Mesenchymal stem cell (in vitro differentiated cells and primary cell): ENCODE measurements around the gene SH3D19.

ENCODE experiments used
- DNase-seq: peaks from one replicate; pipeline ENCODE4 v3.0.0-alpha.2; 2013
- H2AFZ ChIP-seq: one replicate; pipeline ENCODE4 v1.6.1; 2013; ENCODE audit warnings: low read depth, mild to moderate bottlenecking, control low read depth, inconsistent platforms, low read length, moderate library complexity
- H2AK5ac ChIP-seq: 2 replicates; pipeline ENCODE4 v1.6.1; 2013; ENCODE audit warnings: low read length, moderate library complexity, mild to moderate bottlenecking, inconsistent platforms; ENCODE audit not compliant: severe bottlenecking
- H2BK120ac ChIP-seq: one replicate; pipeline ENCODE4 v1.6.1; 2013; ENCODE audit warnings: low read depth, mild to moderate bottlenecking, inconsistent platforms, low read length, moderate library complexity
- H2BK12ac ChIP-seq, 2 experiments: one replicate each; pipeline ENCODE4 v1.6.1; 2013; ENCODE audit warnings: inconsistent platforms in 2 of 2, low read length in 2 of 2, mild to moderate bottlenecking in 2 of 2, moderate library complexity in 2 of 2, control low read depth in 1 of 2
- H2BK15ac ChIP-seq: one replicate; pipeline ENCODE4 v1.6.1; 2013; ENCODE audit warnings: mild to moderate bottlenecking, low read depth, inconsistent platforms; ENCODE audit not compliant: poor library complexity, severe bottlenecking
- H2BK5ac ChIP-seq: 2 replicates; pipeline ENCODE4 v1.6.1; 2013; ENCODE audit warnings: low read depth, mild to moderate bottlenecking, low read length, control low read depth, inconsistent platforms; ENCODE audit not compliant: poor library complexity, severe bottlenecking
- H3K14ac ChIP-seq, 2 experiments: one replicate each; pipeline ENCODE4 v1.6.1; 2013; ENCODE audit warnings: inconsistent platforms in 2 of 2, low read length in 2 of 2, control low read depth in 1 of 2, mild to moderate bottlenecking in 1 of 2, moderate library complexity in 1 of 2
- H3K18ac ChIP-seq, 2 experiments: one replicate each; pipeline ENCODE4 v1.6.1; 2013; ENCODE audit warnings: inconsistent platforms in 2 of 2, low read length in 2 of 2, control low read depth in 1 of 2, low read depth in 1 of 2, mild to moderate bottlenecking in 1 of 2
- H3K23ac ChIP-seq, 2 experiments: one replicate each; pipeline ENCODE4 v1.6.1; 2013; ENCODE audit warnings: inconsistent platforms in 2 of 2, low read length in 2 of 2, mild to moderate bottlenecking in 2 of 2, moderate library complexity in 2 of 2, control low read depth in 1 of 2
- H3K27ac ChIP-seq: 2 replicates; pipeline ENCODE4 v1.5.1; 2013; ENCODE audit warnings: mild to moderate bottlenecking, moderate library complexity, low read length, control low read depth, inconsistent platforms; ENCODE audit not compliant: poor library complexity, severe bottlenecking
- H3K27me3 ChIP-seq, 2 experiments: 2 replicates each; pipeline versions ENCODE4 v1.6.1 to v1.7.0; 2013; ENCODE audit warnings: low read length in 2 of 2, mild to moderate bottlenecking in 2 of 2, moderate library complexity in 2 of 2, control low read depth in 1 of 2, inconsistent platforms in 1 of 2; ENCODE audit not compliant: control insufficient read depth in 1 of 2, insufficient read depth in 1 of 2
- H3K36me3 ChIP-seq, 2 experiments: 2 replicates each; pipeline versions ENCODE4 v1.6.1 to v1.7.0; 2013; ENCODE audit warnings: low read length in 2 of 2, control low read depth in 1 of 2, inconsistent platforms in 1 of 2, low read depth in 1 of 2, mild to moderate bottlenecking in 1 of 2; ENCODE audit not compliant: insufficient read depth in 2 of 2, control insufficient read depth in 1 of 2
- H3K4ac ChIP-seq, 2 experiments: one replicate each; pipeline ENCODE4 v1.6.1; 2013; ENCODE audit warnings: inconsistent platforms in 2 of 2, low read length in 2 of 2, mild to moderate bottlenecking in 2 of 2, moderate library complexity in 2 of 2, control low read depth in 1 of 2, low read depth in 1 of 2
- H3K4me1 ChIP-seq: 2 replicates; pipeline ENCODE4 v1.6.1; 2013; ENCODE audit warnings: low read depth, low read length, control low read depth; ENCODE audit not compliant: control insufficient read depth, insufficient read depth
- H3K4me2 ChIP-seq: 2 replicates; pipeline ENCODE4 v1.6.1; 2013; ENCODE audit warnings: low read length, mild to moderate bottlenecking, inconsistent platforms; ENCODE audit not compliant: poor library complexity, severe bottlenecking
- H3K4me3 ChIP-seq, 2 experiments: 2 replicates each; pipeline versions ENCODE4 v1.5.1 to v1.7.0; 2013; ENCODE audit warnings: low read length in 2 of 2, mild to moderate bottlenecking in 2 of 2, control low read depth in 1 of 2, low read depth in 1 of 2; ENCODE audit not compliant: insufficient read depth in 1 of 2
- H3K79me1 ChIP-seq: replicated peaks from 2 replicates; pipeline ENCODE4 v1.6.1; 2013; ENCODE audit warnings: mild to moderate bottlenecking, control low read depth, low read length, inconsistent platforms; ENCODE audit not compliant: poor library complexity, severe bottlenecking
- H3K9ac ChIP-seq: 2 replicates; pipeline ENCODE4 v1.7.0; 2013; ENCODE audit warnings: mild to moderate bottlenecking, low read length, moderate library complexity
- H3K9me3 ChIP-seq: 2 replicates; pipeline ENCODE4 v1.7.0; 2013; ENCODE audit warnings: mild to moderate bottlenecking, low read length; ENCODE audit not compliant: control insufficient read depth
- H4K8ac ChIP-seq: one replicate; pipeline ENCODE4 v1.6.1; 2013; ENCODE audit warnings: inconsistent platforms, mild to moderate bottlenecking, low read length, moderate library complexity
- H4K91ac ChIP-seq: one replicate; pipeline ENCODE4 v1.6.1; 2013; ENCODE audit warnings: mild to moderate bottlenecking, low read length, inconsistent platforms
- WGBS: methylation state at CpG from one replicate; pipeline ENCODE4 v1.1.7; 2013; ENCODE audit warnings: mixed read lengths; 5-methylcytosine and 5-hydroxymethylcytosine counted together

The SH3D19 gene

GRCh38 chr4:151359576-151359975 is 34.2 kb upstream of the SH3D19 start:
- H2AFZ ChIP-seq, result no peak overlapping the region
- no peak overlapping the region for H2BK12ac ChIP-seq
- no peak overlapping the region for H2BK120ac ChIP-seq
- no peak overlapping the region for H3K23ac ChIP-seq
- H2AK5ac ChIP-seq, result no peak overlapping the region
- no peak overlapping the region for H2BK15ac ChIP-seq
- H3K4me3 ChIP-seq, result no peak overlapping the region
- H2BK5ac ChIP-seq, result no peak overlapping the region
- no peak overlapping the region for H3K27ac ChIP-seq
- H3K79me1 ChIP-seq, result no peaks in the 10 kb centered on the region
- H4K8ac ChIP-seq, result no peak overlapping the region
- H3K9me3 ChIP-seq, result no peaks in the 10 kb centered on the region
- no peak overlapping the region for H3K9ac ChIP-seq
- H3K14ac ChIP-seq, result no peak overlapping the region
- peaks cover 2% of the 10 kb centered on the region for H3K4me1 ChIP-seq
- DNase-seq, result peak; percentile 7
- H4K91ac ChIP-seq, result no peak overlapping the region
- H3K4ac ChIP-seq, result no peak overlapping the region
- no peaks in the 10 kb centered on the region for H3K27me3 ChIP-seq
- H3K36me3 ChIP-seq, result no peaks in the 10 kb centered on the region
- H3K18ac ChIP-seq, result no peak overlapping the region
- WGBS, result 92% methylated on average over 3 of the region's 4 CpGs
- H3K4me2 ChIP-seq, result no peak overlapping the region

GRCh38 chr4:151358266-151358665 is 32.9 kb upstream of the SH3D19 start:
- Histone ChIP-seq H3K14ac (no peak overlapping the region), H2AFZ (no peak overlapping the region), H3K9ac (no peak overlapping the region), H2BK15ac (no peak overlapping the region), H3K27me3 (no peaks in the 10 kb centered on the region), H3K4me1 (peaks cover 2% of the 10 kb centered on the region), H2BK5ac (no peak overlapping the region), H4K8ac (no peak overlapping the region), H3K4me2 (no peak overlapping the region), H3K27ac (no peak overlapping the region), H3K79me1 (no peaks in the 10 kb centered on the region), H3K4me3 (no peak overlapping the region), H2AK5ac (no peak overlapping the region), H3K36me3 (no peaks in the 10 kb centered on the region), H4K91ac (no peak overlapping the region), H3K4ac (no peak overlapping the region), H3K23ac (no peak overlapping the region), H3K18ac (no peak overlapping the region), H2BK120ac (no peak overlapping the region), H3K9me3 (no peaks in the 10 kb centered on the region), H2BK12ac (no peak overlapping the region)
- 100% methylated on average over 2 of the region's 3 CpGs for WGBS
- no peak for DNase-seq

DNA sequence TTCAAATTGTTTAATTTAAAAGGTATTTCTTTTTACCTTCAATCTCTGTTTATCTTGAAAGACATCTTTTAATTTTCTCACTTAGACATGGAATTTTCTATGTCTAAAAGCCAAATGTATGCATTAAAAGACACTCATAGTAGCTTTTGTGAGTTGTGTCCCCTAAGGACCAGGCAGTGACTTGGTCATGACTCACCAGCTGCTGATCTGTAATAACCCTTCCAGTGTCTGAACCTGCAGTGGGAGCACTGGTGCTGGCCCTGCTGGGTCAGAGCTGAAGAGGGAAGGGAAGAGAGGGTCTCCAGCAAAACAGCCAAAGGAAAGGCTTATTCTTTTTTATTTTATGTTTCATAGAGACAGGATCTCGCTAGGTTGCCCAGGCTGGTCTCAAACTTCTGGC is 31.1 kb upstream of the SH3D19 start:
- no peak overlapping the region for H2BK5ac ChIP-seq
- H4K91ac ChIP-seq, result no peak overlapping the region
- H2BK120ac ChIP-seq, result no peak overlapping the region
- H3K23ac ChIP-seq, result no peak overlapping the region
- no peak overlapping the region for H2AFZ ChIP-seq
- H2AK5ac ChIP-seq, result no peak overlapping the region
- no peak overlapping the region for H4K8ac ChIP-seq
- H3K4me2 ChIP-seq, result no peak overlapping the region
- no peaks in the 10 kb centered on the region for H3K36me3 ChIP-seq
- no peak overlapping the region for H3K9ac ChIP-seq
- H3K4me3 ChIP-seq, result no peak overlapping the region
- no peak overlapping the region for H3K14ac ChIP-seq
- H3K9me3 ChIP-seq, result no peaks in the 10 kb centered on the region
- H3K27ac ChIP-seq, result no peak overlapping the region
- no peak overlapping the region for H2BK15ac ChIP-seq
- H3K4me1 ChIP-seq, result peaks cover 2% of the 10 kb centered on the region
- H3K79me1 ChIP-seq, result no peaks in the 10 kb centered on the region
- no peak overlapping the region for H2BK12ac ChIP-seq
- H3K27me3 ChIP-seq, result no peaks in the 10 kb centered on the region
- 100% methylated on average over 1 of the region's 1 CpG for WGBS
- H3K4ac ChIP-seq, result no peak overlapping the region
- H3K18ac ChIP-seq, result peak overlapping the region in 1 of 2 experiments; percentile 9
- peak; percentile 40 for DNase-seq

DNA sequence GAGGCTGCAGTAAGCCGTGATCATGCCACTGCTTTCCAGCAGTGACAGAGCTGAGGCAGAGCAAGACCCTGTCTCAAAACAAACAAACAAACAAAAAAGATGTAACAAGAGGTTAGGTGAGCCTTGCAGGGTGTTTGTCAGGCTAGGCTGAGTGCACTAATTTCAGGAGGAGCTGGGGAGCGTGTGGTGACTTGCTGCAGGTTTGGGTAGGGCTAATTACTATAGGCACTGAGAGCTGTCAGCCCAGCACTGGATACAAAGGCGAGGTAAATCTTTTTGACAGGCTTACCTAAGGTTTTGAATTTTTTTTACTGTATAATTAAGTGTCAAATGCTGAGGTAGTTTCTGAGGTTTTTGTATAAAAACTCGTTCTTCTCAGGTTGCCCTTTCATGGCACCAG is 29.8 kb upstream of the SH3D19 start:
- Histone ChIP-seq H3K4me2 (no peak overlapping the region), H3K23ac (no peak overlapping the region), H3K18ac (no peak overlapping the region), H3K4me1 (peaks cover 2% of the 10 kb centered on the region), H2BK5ac (no peak overlapping the region), H2AFZ (no peak overlapping the region), H3K4ac (no peak overlapping the region), H2BK15ac (no peak overlapping the region), H4K8ac (no peak overlapping the region), H3K14ac (no peak overlapping the region), H2BK12ac (no peak overlapping the region), H3K27ac (no peak overlapping the region), H3K27me3 (no peaks in the 10 kb centered on the region), H4K91ac (no peak overlapping the region), H3K36me3 (no peaks in the 10 kb centered on the region), H2AK5ac (no peak overlapping the region), H2BK120ac (no peak overlapping the region), H3K9ac (no peak overlapping the region), H3K79me1 (no peaks in the 10 kb centered on the region), H3K9me3 (no peaks in the 10 kb centered on the region), H3K4me3 (no peak overlapping the region)
- no peak for DNase-seq
- 81% methylated on average over 2 of the region's 4 CpGs for WGBS
